ENCODE data around the gene SASH1. TPM values are rescaled to one million over a fixed set of nuclear protein-coding genes. Genes with fewer than 3 reads are reported as not detected.
"Not testable (repeated sequence)": the region's sequence is repeated elsewhere in the genome, so short reads cannot be mapped to it uniquely, and the experiment has no call there.

SASH1 gene
- total RNA-seq, 4 donors from 2014 or later: 142 to 214 (median 173) TPM

GRCh38 chr6:148347441-148348054 lies 4.9 kb downstream of the SASH1 start:
- no peak for DNase-seq (ENCODE audit: low spot score)
- ATAC-seq (ENCODE audit: low FRiP score): no peak
- no peak for TF ChIP-seq CTCF (IDR thresholded peaks at IDR 0.05)

- no peak for ATAC-seq (ENCODE audit: low FRiP score)
- TF ChIP-seq CTCF (IDR thresholded peaks at IDR 0.05): no peak
- no peak for DNase-seq (ENCODE audit: low spot score)
Observed at GRCh38 chr6:148348335-148348734, 5.7 kb downstream of the SASH1 start.

- ATAC-seq (ENCODE audit: low FRiP score): no peak
- DNase-seq (ENCODE audit: low spot score): no peak
- no peak for TF ChIP-seq CTCF (IDR thresholded peaks at IDR 0.05)
Observed at GRCh38 chr6:148348778-148349177, 6.1 kb downstream of the SASH1 start.

GRCh38 chr6:148349466-148349865 lies 6.8 kb downstream of the SASH1 start:
- DNase-seq (ENCODE audit: low spot score) (no peak), ATAC-seq (ENCODE audit: low FRiP score) (no peak)
- no peak for TF ChIP-seq CTCF (IDR thresholded peaks at IDR 0.05)

- ATAC-seq (ENCODE audit: low FRiP score): no peak
- TF ChIP-seq CTCF (IDR thresholded peaks at IDR 0.05): no peak
Observed at GRCh38 chr6:148351309-148351708, 8.7 kb downstream of the SASH1 start.

GRCh38 chr6:148352421-148352820 lies 9.8 kb downstream of the SASH1 start:
- ATAC-seq (ENCODE audit: low FRiP score); DNase-seq (ENCODE audit: low spot score): not testable (repeated sequence)

More at GRCh38 chr6:148351309-148351708, 8.7 kb downstream of the SASH1 start:
- no peak for DNase-seq (ENCODE audit: low spot score)

GRCh38 chr6:148358196-148358785 lies 15.7 kb downstream of the SASH1 start:
- peak; percentile 83 for ATAC-seq (ENCODE audit: low FRiP score)
- DNase-seq (ENCODE audit: low spot score): no peak
- no peak for TF ChIP-seq CTCF (IDR thresholded peaks at IDR 0.05)
